ENCODE measurements around the gene DLGAP5.

The DLGAP5 gene

GRCh38 chr14:55180434-55180833 lies 11.0 kb downstream of the DLGAP5 start:
- DNase-seq = no peak

- no peak for DNase-seq
Measured at GRCh38 chr14:55180006-55180405, 11.4 kb downstream of the DLGAP5 start.

- no peak for DNase-seq
Measured at GRCh38 chr14:55170526-55170925, 20.9 kb downstream of the DLGAP5 start.

GRCh38 chr14:55160989-55161388 lies 30.4 kb downstream of the DLGAP5 start:
- DNase-seq = no peak

GRCh38 chr14:55158412-55158811 lies 33.0 kb downstream of the DLGAP5 start:
- DNase-seq = no peak

- no peak for DNase-seq
Measured at GRCh38 chr14:55157080-55157479, 34.3 kb downstream of the DLGAP5 start.

- DNase-seq = no peak
Measured at GRCh38 chr14:55153951-55154350, 37.4 kb downstream of the DLGAP5 start.

GRCh38 chr14:55152052-55152753 lies 39.2 kb downstream of the DLGAP5 start:
- DNase-seq = no peak

GRCh38 chr14:55151601-55152000 lies 39.8 kb downstream of the DLGAP5 start:
- DNase-seq = no peak

GRCh38 chr14:55146425-55146824 lies 45.0 kb downstream of the DLGAP5 start:
- no peak for DNase-seq

GRCh38 chr14:55142466-55142865 lies 48.9 kb downstream of the DLGAP5 start:
- DNase-seq = no peak

- no peak for DNase-seq
Measured at GRCh38 chr14:55141825-55142224, 49.6 kb downstream of the DLGAP5 start.

- DNase-seq = no peak
Measured at GRCh38 chr14:55139696-55140509, 51.5 kb downstream of the DLGAP5 start.

GRCh38 chr14:55139141-55139540 lies 52.2 kb downstream of the DLGAP5 start:
- no peak for DNase-seq

GRCh38 chr14:55138091-55138490 lies 53.3 kb downstream of the DLGAP5 start:
- DNase-seq = no peak

- no peak for DNase-seq
Measured at GRCh38 chr14:55136885-55137786, 54.2 kb downstream of the DLGAP5 start.

- no peak for DNase-seq
Measured at GRCh38 chr14:55136241-55136640, 55.1 kb downstream of the DLGAP5 start.

- DNase-seq = no peak
Measured at GRCh38 chr14:55133416-55133815, 58.0 kb downstream of the DLGAP5 start.

GRCh38 chr14:55131370-55132137 lies 59.8 kb downstream of the DLGAP5 start:
- no peak for DNase-seq

GRCh38 chr14:55130196-55130550 lies 61.2 kb downstream of the DLGAP5 start:
- DNase-seq = no peak

GRCh38 chr14:55129428-55130195 lies 61.8 kb downstream of the DLGAP5 start:
- DNase-seq = no peak

GRCh38 chr14:55129086-55129427 lies 62.3 kb downstream of the DLGAP5 start, which contains the start of gene LGALS3:
LGALS3 (plus strand) TSS chr14:55129252; CDS start chr14:55137374, 8,122 bp downstream.
- DNase-seq = no peak
